GM12872 (cell line): ENCODE results near the gene BRMS1.

ENCODE experiments used
- CTCF ChIP-seq: IDR thresholded peaks from 3 replicates; pipeline ENCODE4 v1.5.1; 2011; ENCODE audit warnings: low read depth, mild to moderate bottlenecking, low read length, moderate library complexity; ENCODE audit not compliant: insufficient read depth

Gene BRMS1

GRCh38 chr11:66365166-66365565 is 20.3 kb upstream of the BRMS1 start:
- no peak for TF ChIP-seq CTCF

GRCh38 chr11:66363805-66364535 is 19.1 kb upstream of the BRMS1 start:
- peak; percentile 93 for TF ChIP-seq CTCF

GRCh38 chr11:66363187-66363601 is 18.3 kb upstream of the BRMS1 start:
- TF ChIP-seq CTCF, result no peak

- TF ChIP-seq CTCF, result no peak
These were observed 17.7 kb upstream of the BRMS1 start for GRCh38 chr11:66362481-66363147.

- no peak for TF ChIP-seq CTCF
These were observed 16.6 kb upstream of the BRMS1 start for GRCh38 chr11:66361502-66361941.

GRCh38 chr11:66360406-66361073 is 15.6 kb upstream of the BRMS1 start:
- TF ChIP-seq CTCF, result no peak

GRCh38 chr11:66359662-66360087 is 14.8 kb upstream of the BRMS1 start:
- no peak for TF ChIP-seq CTCF
